ENCODE measurements around the gene NANOG.

DNA sequence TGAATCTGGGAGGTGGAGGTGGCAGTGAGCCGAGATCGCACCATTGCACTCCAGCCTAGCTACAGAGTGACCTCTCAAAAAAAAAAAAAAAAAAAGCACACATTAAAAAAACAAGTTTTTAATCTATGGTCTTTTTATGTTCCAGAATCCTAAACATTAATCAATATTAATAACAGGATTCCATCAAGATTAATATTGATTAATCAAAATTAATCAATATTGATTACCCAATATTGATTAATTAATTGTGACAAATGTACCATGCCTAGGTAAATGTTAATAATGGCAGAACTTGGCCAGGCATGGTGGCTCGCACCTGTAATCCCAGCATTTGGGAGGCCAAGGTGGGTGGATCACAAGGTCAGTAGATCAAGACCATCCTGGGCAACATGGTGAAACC is 7.9 kb upstream of the NANOG start:
- TF ChIP-seq, protein P1, sequence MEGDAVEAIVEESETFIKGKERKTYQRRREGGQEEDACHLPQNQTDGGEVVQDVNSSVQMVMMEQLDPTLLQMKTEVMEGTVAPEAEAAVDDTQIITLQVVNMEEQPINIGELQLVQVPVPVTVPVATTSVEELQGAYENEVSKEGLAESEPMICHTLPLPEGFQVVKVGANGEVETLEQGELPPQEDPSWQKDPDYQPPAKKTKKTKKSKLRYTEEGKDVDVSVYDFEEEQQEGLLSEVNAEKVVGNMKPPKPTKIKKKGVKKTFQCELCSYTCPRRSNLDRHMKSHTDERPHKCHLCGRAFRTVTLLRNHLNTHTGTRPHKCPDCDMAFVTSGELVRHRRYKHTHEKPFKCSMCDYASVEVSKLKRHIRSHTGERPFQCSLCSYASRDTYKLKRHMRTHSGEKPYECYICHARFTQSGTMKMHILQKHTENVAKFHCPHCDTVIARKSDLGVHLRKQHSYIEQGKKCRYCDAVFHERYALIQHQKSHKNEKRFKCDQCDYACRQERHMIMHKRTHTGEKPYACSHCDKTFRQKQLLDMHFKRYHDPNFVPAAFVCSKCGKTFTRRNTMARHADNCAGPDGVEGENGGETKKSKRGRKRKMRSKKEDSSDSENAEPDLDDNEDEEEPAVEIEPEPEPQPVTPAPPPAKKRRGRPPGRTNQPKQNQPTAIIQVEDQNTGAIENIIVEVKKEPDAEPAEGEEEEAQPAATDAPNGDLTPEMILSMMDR (IDR thresholded peaks at IDR 0.05): no peak
- TF ChIP-seq POLR2A (IDR thresholded peaks at IDR 0.05): no peak

Measured in lower leg skin (tissue), 3 donors.